Measurements from ENCODE around the gene KRT35.

KRT35 gene

GRCh38 chr17:41481036-41481435 is at the start of gene KRT35:
TSS of gene KRT35 (minus strand) at chr17:41481151. CDS start at chr17:41481097, 54 bp downstream.
- CTCF ChIA-PET: interaction anchor here (2.1 kb wide), 1 partner anchor 167 kb away, joined by 6 read pairs; no protein-coding TSS in a partner anchor
- POLR2A ChIA-PET: no interaction called here
- H3K4me3 ChIP-seq (ENCODE audit: low read depth, low read length): no peak within 1 kb of the TSS
- no peak for DNase-seq (ENCODE audit: low read depth, low spot score)
- no peak for TF ChIP-seq CTCF (IDR thresholded peaks at IDR 0.05; ENCODE audit: insufficient read depth, low read length, missing control alignments)

GRCh38 chr17:41530062-41531048 is 49.4 kb upstream of the KRT35 start:
- H3K4me3 ChIP-seq (ENCODE audit: low read depth, low read length): no peak overlapping the region
- peak; percentile 40 for DNase-seq (ENCODE audit: low read depth, low spot score)
- CTCF ChIA-PET: interaction anchor here (0.6 to 2.8 kb wide), 8 partner anchors 8 to 137 kb away, joined by 3 to 18 read pairs (median 6); no protein-coding TSS in a partner anchor
- POLR2A ChIA-PET: interaction anchor here (1.0 to 1.6 kb wide), 3 partner anchors 8 to 18 kb away, joined by 3 to 5 read pairs (median 5); no protein-coding TSS in a partner anchor
- TF ChIP-seq CTCF (IDR thresholded peaks at IDR 0.05; ENCODE audit: insufficient read depth, low read length, missing control alignments): no peak

GRCh38 chr17:41529491-41529915 is 48.6 kb upstream of the KRT35 start:
- ChIA-PET POLR2A (interaction anchor here (1.6 to 2.6 kb wide), 2 partner anchors 19 kb away, joined by 5 to 11 read pairs; no protein-coding TSS in a partner anchor), CTCF (interaction anchor here (1.1 to 2.8 kb wide), 6 partner anchors 11 to 133 kb away, joined by 3 to 18 read pairs (median 8); no protein-coding TSS in a partner anchor)
- no peak for DNase-seq (ENCODE audit: low read depth, low spot score)
- H3K4me3 ChIP-seq (ENCODE audit: low read depth, low read length): no peak overlapping the region
- TF ChIP-seq CTCF (IDR thresholded peaks at IDR 0.05; ENCODE audit: insufficient read depth, low read length, missing control alignments): no peak

GRCh38 chr17:41528959-41529353 is 48.0 kb upstream of the KRT35 start:
- ChIA-PET CTCF (interaction anchor here (0.7 to 2.8 kb wide), 7 partner anchors 14 to 138 kb away, joined by 4 to 18 read pairs (median 9); no protein-coding TSS in a partner anchor), POLR2A (interaction anchor here (0.5 to 2.6 kb wide), 3 partner anchors 10 to 356 kb away, joined by 3 to 11 read pairs (median 6); no protein-coding TSS in a partner anchor)
- no peak overlapping the region for H3K4me3 ChIP-seq (ENCODE audit: low read depth, low read length)
- no peak for DNase-seq (ENCODE audit: low read depth, low spot score)
- TF ChIP-seq CTCF (IDR thresholded peaks at IDR 0.05; ENCODE audit: insufficient read depth, low read length, missing control alignments): no peak

GRCh38 chr17:41527063-41528023 is 46.4 kb upstream of the KRT35 start:
- peak overlapping the region; percentile 69 for H3K4me3 ChIP-seq (ENCODE audit: low read depth, low read length)
- TF ChIP-seq CTCF (IDR thresholded peaks at IDR 0.05; ENCODE audit: insufficient read depth, low read length, missing control alignments): no peak
- POLR2A ChIA-PET: interaction anchor here (0.7 to 2.6 kb wide), 3 partner anchors 11 to 21 kb away, joined by 3 to 11 read pairs (median 6); no protein-coding TSS in a partner anchor
- DNase-seq (ENCODE audit: low read depth, low spot score): no peak
- CTCF ChIA-PET: interaction anchor here (1.1 to 2.5 kb wide), 5 partner anchors 16 to 205 kb away, joined by 3 to 10 read pairs (median 6); no protein-coding TSS in a partner anchor
